ENCODE data around the gene ARHGEF2.

The ARHGEF2 gene

DNA sequence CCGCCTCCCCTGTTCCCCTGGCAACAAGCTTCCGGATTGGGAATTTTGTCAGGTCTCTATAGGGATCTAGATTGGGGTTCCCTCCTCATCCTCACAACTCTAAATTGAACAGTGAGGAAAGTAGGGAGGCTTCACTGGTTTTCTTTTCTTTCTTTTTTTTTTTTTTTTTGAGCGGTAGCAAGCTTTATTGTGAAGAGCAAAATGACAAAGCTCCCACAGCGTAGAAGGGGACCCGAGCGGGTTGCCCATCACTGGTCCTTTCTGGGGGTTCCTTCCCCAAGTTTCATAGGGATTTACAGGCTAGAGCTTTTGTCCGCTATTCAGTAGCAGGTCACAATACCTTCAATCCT is 10.3 kb downstream of the ARHGEF2 start:
- no peak for ATAC-seq
- no peak for DNase-seq (ENCODE audit: low spot score in 2 of 2)
- H3K4me1 Mint-ChIP-seq: peaks cover 76% of the 10 kb centered on the region
- H3K4me3 Mint-ChIP-seq: peak overlapping the region; percentile 27
- H3K36me3 Mint-ChIP-seq: peaks cover 100% of the 10 kb centered on the region
- peak overlapping the region; percentile 91 for H3K27ac Mint-ChIP-seq
- H3K9me3 Mint-ChIP-seq: no peaks in the 10 kb centered on the region

DNA sequence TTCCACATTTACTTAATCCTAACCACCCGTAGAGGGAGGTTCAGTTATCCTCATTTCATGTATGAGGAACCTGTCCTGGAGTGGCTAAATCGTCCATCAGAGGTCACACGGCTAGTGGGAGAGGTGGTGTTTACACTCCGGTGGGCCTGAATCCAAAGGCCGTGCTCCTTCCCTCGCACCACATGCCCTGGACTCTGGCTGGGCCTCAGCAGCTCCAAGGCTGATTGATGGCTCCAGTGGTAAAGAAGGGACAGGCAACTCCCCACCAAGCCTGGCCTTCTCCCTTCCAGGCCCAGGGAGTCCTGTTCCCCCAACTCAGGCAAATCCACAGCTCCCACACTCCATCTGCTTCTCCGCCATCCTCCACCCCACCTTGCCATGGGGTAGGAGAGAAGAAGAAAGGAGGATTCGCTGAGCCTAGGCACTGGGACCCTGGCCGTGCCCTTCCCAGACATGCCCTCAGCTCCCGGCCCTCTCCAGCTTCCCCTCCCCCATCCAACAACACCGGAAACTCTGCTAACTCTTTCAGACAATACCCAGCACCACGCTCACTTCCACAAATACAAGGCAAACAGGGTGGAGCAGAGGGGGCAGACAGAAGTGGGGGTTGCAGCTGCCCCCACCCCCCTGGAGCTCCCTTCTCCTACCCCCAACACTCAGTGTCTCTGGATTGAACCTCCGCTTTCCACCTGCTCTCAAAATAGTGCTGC is 10.9 kb downstream of the ARHGEF2 start:
- Mint-ChIP-seq H3K4me3 (peak overlapping the region; percentile 27), H3K36me3 (peaks cover 100% of the 10 kb centered on the region), H3K4me1 (peaks cover 76% of the 10 kb centered on the region), H3K9me3 (no peaks in the 10 kb centered on the region), H3K27ac (peak overlapping the region; percentile 91)
- no peak for DNase-seq (ENCODE audit: low spot score in 2 of 2)
- no peak for ATAC-seq

DNA sequence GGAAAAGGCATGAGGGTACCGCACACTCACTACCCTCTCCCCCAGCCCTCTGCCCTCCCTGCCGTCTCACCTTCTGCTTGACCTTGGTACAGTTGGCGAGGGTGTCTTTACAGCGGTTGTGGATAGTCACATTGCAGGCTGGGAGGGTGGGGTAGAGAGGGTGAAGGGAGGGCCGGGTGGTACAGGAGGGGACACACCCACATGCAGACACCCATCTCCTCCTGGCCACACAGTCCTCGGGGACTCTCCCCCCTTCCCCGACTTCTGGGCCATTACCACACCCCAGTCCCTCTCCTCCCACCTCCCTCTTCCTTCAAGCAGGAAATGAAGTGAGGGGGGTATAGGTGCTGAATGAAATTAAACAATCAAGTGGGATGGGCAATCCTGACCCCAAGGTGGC is 11.6 kb downstream of the ARHGEF2 start:
- Mint-ChIP-seq H3K4me1 (peaks cover 75% of the 10 kb centered on the region), H3K9me3 (no peaks in the 10 kb centered on the region), H3K27ac (peak overlapping the region; percentile 91), H3K36me3 (peaks cover 100% of the 10 kb centered on the region), H3K4me3 (peak overlapping the region; percentile 27)
- ATAC-seq: no peak
- DNase-seq (ENCODE audit: low spot score in 2 of 2): no peak

DNA sequence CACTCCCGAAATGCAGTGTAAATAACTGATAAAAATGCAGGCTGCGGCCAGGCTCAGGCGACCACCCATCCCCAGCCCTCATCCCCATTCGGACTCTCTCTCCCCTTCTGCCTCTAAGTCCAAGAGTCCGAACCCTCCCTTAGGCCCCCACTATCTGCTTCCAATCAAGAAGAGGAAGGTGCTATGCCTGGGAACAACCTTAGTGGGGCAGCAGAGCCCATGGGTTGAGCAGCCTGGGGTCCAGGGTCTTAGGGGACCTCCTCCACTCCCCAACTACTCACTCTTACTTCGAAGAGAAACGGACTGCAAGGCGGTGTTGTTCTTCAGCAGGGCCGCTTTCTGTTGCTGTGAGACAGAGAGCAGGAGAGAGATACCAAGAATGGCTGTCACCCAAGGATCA is 12.2 kb downstream of the ARHGEF2 start:
- ATAC-seq (no peak), DNase-seq (ENCODE audit: low spot score in 2 of 2) (no peak)
- H3K4me1 Mint-ChIP-seq: peaks cover 72% of the 10 kb centered on the region
- H3K9me3 Mint-ChIP-seq: no peaks in the 10 kb centered on the region
- H3K27ac Mint-ChIP-seq: peak overlapping the region; percentile 91
- peaks cover 100% of the 10 kb centered on the region for H3K36me3 Mint-ChIP-seq
- H3K4me3 Mint-ChIP-seq: no peak overlapping the region

DNA sequence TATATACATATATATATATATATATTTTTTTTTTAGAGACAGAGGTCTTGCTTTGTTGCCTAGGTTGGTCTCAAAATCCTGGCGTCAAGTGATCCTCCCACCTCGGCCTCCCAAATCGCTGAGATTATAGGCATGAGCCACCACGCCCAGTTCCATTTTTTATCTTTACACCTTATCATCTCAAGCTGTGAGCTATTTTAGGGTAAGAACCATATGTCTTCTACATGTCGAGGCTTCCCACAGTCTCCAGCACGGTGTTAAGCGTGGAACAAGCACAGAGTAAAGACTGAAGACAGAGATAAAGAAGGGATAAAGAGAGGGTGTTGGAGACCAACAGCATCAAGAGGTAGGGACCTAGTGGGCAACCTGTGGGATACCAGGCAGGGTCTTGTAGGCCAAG is 14.2 kb downstream of the ARHGEF2 start:
- no peak for ATAC-seq

DNA sequence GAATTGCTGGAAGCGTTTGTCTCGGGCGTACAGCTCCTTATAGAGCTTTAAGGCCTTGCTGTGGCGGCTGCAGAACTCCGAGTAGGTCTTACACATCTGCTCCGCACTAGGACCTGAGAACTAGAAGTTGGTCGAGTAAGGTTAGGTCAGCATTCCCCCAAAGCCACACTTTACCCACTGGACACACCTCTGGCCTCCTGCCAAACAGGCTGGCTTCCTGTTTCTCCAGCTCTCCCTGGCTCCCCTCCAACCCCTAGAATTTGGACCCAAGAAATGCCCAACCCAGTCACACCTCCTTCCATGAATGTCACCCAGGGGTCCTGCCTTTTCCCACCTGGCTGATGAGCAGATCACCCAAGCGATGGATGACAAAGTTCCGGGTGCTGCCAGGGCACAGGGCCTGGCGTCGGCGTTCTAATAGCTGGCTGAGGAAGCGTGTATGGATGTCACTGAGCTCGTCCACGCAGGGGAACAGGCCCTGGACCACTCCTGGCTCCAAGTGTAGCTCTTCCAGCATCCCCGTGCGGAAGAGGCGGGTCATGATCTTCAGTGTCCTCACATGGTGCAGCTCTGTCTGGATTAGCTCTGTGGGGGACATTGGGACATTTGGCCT is 15.6 kb downstream of the ARHGEF2 start:
- peak overlapping the region; percentile 94 for H3K27ac Mint-ChIP-seq
- peaks cover 100% of the 10 kb centered on the region for H3K36me3 Mint-ChIP-seq
- H3K4me3 Mint-ChIP-seq: no peak overlapping the region
- ATAC-seq: no peak
- no peak for DNase-seq (ENCODE audit: low spot score in 2 of 2)
- H3K4me1 Mint-ChIP-seq: peaks cover 51% of the 10 kb centered on the region
- no peaks in the 10 kb centered on the region for H3K9me3 Mint-ChIP-seq

More for the DNA sequence above, 14.2 kb downstream of the ARHGEF2 start:
- Mint-ChIP-seq H3K36me3 (peaks cover 100% of the 10 kb centered on the region), H3K4me3 (no peak overlapping the region), H3K4me1 (peaks cover 66% of the 10 kb centered on the region), H3K9me3 (no peaks in the 10 kb centered on the region), H3K27ac (no peak overlapping the region)
- DNase-seq (ENCODE audit: low spot score in 2 of 2): no peak

DNA sequence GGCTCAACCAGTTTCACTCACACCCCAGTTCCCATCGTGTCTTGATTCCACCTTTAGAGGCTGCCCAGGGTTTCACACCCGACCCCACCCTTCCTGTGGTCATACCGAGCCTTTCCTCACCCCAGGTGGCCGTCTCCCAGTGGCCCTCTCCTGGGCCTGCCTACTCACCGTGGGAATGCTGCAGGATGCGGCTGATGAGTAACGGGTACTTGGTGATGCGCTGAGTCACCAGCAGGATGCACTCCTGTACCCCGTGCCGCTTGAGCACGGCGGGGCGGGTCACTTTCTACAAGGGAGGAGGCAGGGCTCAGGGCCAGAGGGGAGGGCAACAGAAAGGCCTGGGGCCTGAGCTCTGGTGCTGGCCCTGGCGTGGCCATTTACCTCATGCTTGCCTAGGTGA is 16.4 kb downstream of the ARHGEF2 start:
- Mint-ChIP-seq H3K9me3 (no peaks in the 10 kb centered on the region), H3K4me1 (peaks cover 44% of the 10 kb centered on the region), H3K27ac (peak overlapping the region; percentile 94), H3K4me3 (no peak overlapping the region), H3K36me3 (peaks cover 100% of the 10 kb centered on the region)
- ATAC-seq (peak; percentile 73), DNase-seq (ENCODE audit: low spot score in 2 of 2) (no peak)

DNA sequence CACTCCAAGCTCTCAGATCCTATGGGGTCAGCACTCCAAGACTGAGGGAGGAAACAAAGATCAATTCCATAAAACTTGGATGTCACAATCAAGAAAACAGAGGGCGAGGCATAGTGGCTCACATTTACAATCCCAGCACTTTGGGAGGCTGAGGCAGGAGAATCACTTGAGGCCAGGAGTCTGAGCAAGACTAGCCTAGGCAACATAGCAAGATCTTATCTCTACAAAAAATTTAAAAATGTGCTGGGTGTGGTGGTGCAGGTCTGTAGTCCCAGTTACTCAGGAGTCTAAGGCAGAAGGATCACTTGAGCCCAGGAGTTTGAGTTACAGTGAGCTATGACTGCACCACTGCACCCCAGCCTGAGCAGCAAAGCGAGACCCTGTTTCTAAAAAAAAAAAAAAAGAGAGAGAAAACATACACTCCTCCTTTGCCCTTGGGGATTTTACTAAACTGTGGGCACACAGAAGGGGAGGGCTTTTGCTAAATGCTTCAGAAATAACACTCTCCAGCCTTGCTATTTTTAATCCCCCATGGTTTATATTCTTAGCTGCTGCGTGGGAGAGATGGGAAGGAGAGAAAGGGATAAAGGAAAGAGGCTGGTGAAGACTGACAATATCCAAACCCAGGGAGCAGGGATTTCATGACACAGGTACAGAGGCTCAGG is 18.1 kb downstream of the ARHGEF2 start:
- H3K36me3 Mint-ChIP-seq: peaks cover 100% of the 10 kb centered on the region

DNA sequence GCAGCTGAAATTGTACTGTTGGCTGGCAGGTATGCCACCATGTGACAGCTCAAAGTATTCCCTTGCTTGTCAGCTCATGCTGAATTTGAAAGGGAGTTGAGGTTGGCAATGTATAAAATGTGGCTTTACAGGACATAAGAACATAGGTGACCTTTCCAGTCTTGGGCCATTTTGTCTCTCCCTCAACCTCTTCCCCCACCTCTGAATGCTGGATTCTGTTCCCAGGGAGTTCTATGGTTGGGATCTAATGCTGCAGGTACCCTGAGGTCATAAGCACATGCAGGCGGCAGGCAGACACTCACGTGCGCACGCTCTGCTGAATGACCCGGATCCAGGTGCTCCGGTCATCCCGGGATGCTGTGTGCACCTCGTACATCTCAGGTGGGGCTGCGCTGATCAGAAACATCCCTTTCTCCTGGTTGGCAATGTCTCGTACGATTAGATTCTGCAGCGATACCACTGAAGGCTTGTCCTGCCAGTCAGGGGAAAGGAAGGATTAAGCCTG is 20.9 kb downstream of the ARHGEF2 start:
- H3K36me3 Mint-ChIP-seq: peaks cover 100% of the 10 kb centered on the region
- DNase-seq (ENCODE audit: low spot score in 2 of 2) (no peak), ATAC-seq (no peak)
- H3K4me1 Mint-ChIP-seq: peaks cover 25% of the 10 kb centered on the region
- peak overlapping the region; percentile 78 for H3K27ac Mint-ChIP-seq
- H3K9me3 Mint-ChIP-seq: no peaks in the 10 kb centered on the region
- no peak overlapping the region for H3K4me3 Mint-ChIP-seq

More for the DNA sequence above, 18.1 kb downstream of the ARHGEF2 start:
- H3K4me1 Mint-ChIP-seq: peaks cover 33% of the 10 kb centered on the region
- DNase-seq (ENCODE audit: low spot score in 2 of 2): no peak
- H3K27ac Mint-ChIP-seq: peak overlapping the region; percentile 94
- H3K4me3 Mint-ChIP-seq: no peak overlapping the region
- no peaks in the 10 kb centered on the region for H3K9me3 Mint-ChIP-seq
- ATAC-seq: no peak

DNA sequence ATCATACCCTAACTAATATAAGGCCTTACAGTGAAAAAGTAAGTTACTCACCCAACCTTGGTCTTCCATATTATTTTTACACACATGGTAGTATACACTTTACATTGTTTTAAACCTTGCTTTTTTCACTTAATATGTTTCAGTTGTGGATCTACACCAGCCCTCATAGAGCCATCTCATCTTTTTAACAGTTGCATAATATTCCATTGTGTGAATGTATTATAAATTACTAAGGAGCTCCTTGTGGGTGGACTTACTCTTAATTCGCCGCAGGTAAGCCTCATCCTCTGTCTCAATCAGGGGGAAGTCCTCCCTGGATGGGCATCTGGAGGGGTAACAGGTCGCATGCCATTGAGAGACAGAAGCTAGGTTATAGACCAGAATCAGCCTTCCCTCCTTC is 23.7 kb downstream of the ARHGEF2 start:
- Mint-ChIP-seq H3K4me1 (peaks cover 11% of the 10 kb centered on the region), H3K9me3 (no peaks in the 10 kb centered on the region), H3K36me3 (peaks cover 100% of the 10 kb centered on the region), H3K27ac (peak overlapping the region; percentile 10), H3K4me3 (no peak overlapping the region)
- ATAC-seq (no peak), DNase-seq (ENCODE audit: low spot score in 2 of 2) (no peak)

DNA sequence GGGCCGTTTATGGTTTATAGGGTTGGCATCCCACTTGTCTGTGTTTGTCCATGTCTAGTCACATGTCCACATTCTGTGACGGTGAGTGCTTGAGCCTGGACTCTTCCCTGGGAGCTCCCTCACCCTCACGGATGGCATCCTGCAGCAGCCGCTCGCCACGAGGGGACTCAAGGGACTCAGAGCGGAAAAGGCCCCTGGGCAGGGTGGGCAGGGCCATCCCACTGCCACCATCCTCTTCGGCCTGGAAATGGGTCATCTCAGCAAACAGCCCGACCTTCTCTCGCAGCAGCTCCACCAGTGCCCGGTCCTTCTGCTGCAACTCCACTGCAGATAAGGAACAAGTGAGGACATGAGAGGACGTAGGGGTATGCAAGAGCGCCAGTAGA is 25.8 kb downstream of the ARHGEF2 start:
- DNase-seq (ENCODE audit: low spot score in 2 of 2) (no peak), ATAC-seq (no peak)
- H3K9me3 Mint-ChIP-seq: no peaks in the 10 kb centered on the region
- H3K27ac Mint-ChIP-seq: peak overlapping the region; percentile 74
- peaks cover 100% of the 10 kb centered on the region for H3K36me3 Mint-ChIP-seq
- H3K4me1 Mint-ChIP-seq: peaks cover 16% of the 10 kb centered on the region
- H3K4me3 Mint-ChIP-seq: no peak overlapping the region

DNA sequence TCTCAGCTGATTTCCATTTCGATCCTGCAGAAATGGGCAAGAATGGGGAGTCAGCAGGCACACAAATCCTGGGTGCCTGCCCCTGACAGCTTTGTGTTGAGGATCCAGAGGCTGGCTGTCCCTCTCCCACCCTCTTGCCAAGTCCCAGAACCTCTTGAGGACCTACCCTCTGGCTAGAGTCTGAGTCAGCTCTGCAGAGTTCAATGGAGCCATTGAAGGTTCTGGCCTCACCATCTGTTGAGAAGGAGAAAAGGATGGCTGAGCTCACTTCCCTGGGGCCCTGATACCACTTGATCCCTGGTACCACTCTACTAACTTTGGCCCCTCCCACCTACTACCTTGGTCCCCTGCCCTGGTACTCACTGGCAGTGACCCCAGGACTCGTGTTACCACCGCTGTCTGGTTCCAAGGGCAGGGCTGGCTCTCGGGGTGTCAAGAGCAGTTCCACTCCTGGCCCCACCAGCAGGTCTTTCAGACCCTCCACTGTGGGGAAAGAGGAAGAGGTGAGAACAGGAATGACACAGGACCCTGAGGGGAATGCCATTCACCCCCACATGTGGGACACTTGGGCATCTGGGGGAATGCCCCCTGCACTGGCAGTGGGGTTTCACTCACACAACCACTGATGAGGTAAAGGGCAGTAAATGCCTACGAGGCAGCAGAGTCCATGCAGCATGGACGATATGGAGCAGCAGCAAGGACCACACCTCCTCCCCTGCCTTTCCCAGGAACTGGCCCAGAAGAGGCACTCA is 26.4 kb downstream of the ARHGEF2 start:
- H3K4me3 Mint-ChIP-seq: no peak overlapping the region
- H3K9me3 Mint-ChIP-seq: no peaks in the 10 kb centered on the region
- DNase-seq (ENCODE audit: low spot score in 2 of 2) (no peak), ATAC-seq (peak; percentile 26)
- peaks cover 22% of the 10 kb centered on the region for H3K4me1 Mint-ChIP-seq
- H3K27ac Mint-ChIP-seq: peak overlapping the region; percentile 74
- H3K36me3 Mint-ChIP-seq: peaks cover 100% of the 10 kb centered on the region

DNA sequence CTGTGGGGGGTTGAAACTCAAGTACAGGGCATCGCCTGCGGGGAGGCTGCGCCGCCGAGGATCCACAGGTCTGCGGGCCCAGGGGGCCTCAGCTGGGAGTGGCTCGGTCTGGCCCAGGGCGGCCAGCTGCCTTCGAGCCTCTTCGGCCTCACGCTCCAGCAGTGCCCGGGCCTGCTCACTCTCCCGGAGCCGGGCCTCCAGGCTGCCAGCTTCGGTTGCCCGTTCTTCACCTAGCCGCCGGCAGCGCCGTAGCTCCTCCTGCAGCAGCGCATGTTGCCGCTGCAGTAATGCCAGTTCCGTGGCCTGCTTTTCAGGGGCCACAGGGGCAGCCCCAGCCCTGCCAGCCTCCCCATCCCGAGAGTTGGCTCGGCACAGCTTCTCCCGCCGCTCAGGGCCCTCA is 27.5 kb downstream of the ARHGEF2 start:
- no peak overlapping the region for H3K4me3 Mint-ChIP-seq
- DNase-seq (ENCODE audit: low spot score in 2 of 2) (no peak), ATAC-seq (no peak)
- H3K27ac Mint-ChIP-seq: peak overlapping the region; percentile 74
- no peaks in the 10 kb centered on the region for H3K9me3 Mint-ChIP-seq
- peaks cover 100% of the 10 kb centered on the region for H3K36me3 Mint-ChIP-seq
- peaks cover 33% of the 10 kb centered on the region for H3K4me1 Mint-ChIP-seq

DNA sequence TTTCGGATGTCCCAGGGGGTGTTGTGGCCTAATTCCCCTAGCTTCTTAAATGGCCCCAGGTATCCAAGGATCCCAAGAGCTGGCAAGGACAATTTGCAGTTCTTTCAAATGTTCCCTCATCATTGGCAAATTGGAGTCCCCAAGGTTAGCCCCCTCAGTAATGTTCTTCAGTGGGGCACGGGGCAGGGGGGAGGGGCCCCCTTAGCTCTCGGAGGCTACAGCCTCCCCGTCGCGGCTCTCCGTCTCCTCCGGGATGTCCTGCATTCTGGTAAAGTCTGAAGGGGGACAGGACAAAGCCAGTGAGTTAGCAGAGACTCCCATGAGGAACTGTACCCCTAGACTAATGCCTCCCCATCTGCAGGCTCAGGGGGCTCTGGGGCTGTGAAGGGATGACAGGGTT is 30.6 kb downstream of the ARHGEF2 start:
- Mint-ChIP-seq H3K4me1 (peaks cover 47% of the 10 kb centered on the region), H3K27ac (peak overlapping the region; percentile 90), H3K36me3 (peaks cover 87% of the 10 kb centered on the region), H3K9me3 (no peaks in the 10 kb centered on the region), H3K4me3 (peak overlapping the region; percentile 55)
- DNase-seq (ENCODE audit: low spot score in 2 of 2) (no peak), ATAC-seq (no peak)

DNA sequence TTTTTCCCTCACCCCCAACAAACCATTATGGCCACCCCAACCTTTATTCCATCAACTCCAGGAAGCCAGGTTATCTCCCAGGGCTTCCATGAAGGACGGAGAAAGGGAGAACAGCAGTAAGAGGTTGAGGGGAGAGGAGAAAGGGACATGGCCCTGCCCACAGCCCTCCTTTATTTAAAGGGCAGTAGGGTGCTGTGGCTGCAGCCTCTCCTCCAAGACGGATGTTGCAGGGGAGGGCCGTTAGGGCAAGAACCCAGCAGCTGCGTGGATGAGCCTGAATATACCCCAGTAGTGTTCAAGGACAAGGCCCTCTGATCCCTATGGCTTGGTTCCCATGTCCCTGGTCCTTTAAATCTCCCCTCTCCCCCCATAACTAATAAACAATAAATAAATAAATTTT is 31.1 kb downstream of the ARHGEF2 start:
- DNase-seq (ENCODE audit: low spot score in 2 of 2): no peak
- Mint-ChIP-seq H3K4me1 (peaks cover 46% of the 10 kb centered on the region), H3K9me3 (no peaks in the 10 kb centered on the region), H3K4me3 (peak overlapping the region; percentile 55), H3K27ac (peak overlapping the region; percentile 90), H3K36me3 (peaks cover 87% of the 10 kb centered on the region)
- ATAC-seq: no peak

Data from stimulated activated effector memory CD8-positive, alpha-beta T cell treated with anti-CD3 and anti-CD28 coated beads, Interleukin-12 subunit alpha, Interleukin-12 subunit beta, amount 100 ng/mL, for 72 hours (primary cell).